Inflammatory macrophage treated with lipopolysaccharide for 1 hour (primary cell): Measurements from ENCODE around the gene MYO7A.

Experiments
- DNase-seq, 2 donors: peaks; one replicate each; pipeline ENCODE4 v3.0.0-alpha.2; 2020 to 2022

Gene MYO7A

DNA sequence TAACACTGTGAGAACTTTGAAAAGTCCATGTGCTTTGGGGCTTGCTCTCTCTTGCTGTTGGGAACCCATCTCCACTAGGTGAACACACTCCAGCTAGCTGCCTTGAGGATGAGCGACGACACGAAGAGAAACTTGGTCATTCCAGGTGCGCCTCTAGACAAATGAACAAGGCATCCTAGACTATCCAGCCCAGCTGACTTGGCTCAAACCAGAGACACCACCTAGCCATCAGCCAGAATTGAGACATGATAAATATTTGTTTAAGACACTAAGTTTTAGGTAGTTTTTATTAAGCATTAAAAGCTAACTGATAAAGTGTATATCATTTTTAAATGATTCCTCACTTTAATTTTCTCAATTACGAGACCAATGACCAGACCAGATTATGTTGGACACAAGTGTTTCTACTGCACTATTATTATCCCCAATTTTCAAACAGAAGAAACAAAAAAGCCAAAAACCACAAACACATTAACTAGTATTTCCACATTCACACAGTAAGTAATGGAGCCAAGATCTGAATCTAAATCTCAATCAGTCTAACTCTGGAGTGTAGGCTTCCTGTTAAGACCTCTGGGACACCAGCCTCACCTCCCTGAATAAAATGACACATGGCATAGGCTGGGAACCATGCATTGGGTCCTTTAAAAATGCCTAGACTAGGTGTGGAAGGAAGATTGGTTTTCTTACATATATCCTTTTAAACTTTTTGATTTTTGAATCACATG, 103.0 kb downstream of the MYO7A start:
- DNase-seq: no peak

DNA sequence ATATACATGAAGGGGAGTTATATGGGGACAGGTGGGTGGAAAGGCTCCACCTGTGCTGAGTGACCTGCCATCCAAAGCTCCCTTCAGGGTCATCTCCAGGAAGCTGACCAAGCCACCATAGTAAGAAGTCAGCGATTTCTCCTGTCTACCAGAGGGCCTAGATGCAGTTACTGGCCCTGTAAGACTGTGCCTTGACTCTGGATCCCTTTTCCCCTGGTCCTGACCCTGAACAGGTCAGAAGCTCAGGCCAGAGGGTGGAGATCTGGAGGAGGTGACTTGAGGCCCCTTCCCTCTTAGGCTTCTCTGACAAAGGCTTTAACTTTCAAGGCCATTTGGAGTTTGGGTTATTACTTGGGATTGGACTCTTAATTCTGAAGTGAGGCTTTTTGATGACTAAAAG, 103.8 kb downstream of the MYO7A start:
- no peak for DNase-seq

- DNase-seq: no peak
These were observed 104.2 kb downstream of the MYO7A start for GRCh38 chr11:77232242-77232641.

DNA sequence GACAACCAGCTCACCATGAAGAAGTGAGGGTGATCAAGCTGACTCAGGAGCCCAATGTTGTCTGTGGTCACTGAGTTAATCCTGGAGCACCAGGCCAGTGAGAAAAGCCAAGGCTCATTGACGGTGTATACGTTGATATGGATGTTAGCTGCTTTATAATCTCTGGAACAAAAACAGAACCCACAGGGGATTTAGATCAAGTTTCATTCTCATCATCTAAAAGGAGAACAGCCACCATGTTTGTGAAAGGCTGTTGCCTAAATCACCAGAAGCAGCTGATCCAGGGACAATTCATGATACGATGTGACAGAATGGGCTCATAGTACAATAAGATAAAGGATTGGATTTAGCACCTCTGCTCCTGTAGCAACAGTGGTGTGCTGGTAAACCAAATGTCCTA, 105.0 kb downstream of the MYO7A start:
- DNase-seq: no peak

- DNase-seq: no peak
These were observed 108.9 kb downstream of the MYO7A start for GRCh38 chr11:77236901-77237300.

GRCh38 chr11:77244277-77245027, 116.4 kb downstream of the MYO7A start:
- DNase-seq: no peak

DNA sequence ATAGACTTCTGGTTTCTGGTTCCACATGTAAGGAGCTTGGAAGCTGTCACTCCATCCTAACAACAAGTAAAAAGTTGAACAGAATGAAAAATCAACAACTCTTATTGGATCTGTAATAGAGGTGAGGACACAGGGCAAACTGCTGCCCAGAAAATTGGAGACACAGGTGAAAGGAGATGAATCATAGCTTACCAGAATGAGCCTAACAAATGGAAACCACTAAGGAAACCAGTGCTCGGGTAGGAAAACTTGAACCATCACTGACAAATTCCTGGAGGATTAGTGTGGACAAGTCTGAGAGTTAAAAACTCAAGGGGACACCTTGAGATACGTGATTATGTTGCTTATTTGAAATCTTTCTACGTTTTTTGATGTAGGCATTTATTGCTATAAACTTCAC, 121.4 kb downstream of the MYO7A start:
- DNase-seq: no peak

DNA sequence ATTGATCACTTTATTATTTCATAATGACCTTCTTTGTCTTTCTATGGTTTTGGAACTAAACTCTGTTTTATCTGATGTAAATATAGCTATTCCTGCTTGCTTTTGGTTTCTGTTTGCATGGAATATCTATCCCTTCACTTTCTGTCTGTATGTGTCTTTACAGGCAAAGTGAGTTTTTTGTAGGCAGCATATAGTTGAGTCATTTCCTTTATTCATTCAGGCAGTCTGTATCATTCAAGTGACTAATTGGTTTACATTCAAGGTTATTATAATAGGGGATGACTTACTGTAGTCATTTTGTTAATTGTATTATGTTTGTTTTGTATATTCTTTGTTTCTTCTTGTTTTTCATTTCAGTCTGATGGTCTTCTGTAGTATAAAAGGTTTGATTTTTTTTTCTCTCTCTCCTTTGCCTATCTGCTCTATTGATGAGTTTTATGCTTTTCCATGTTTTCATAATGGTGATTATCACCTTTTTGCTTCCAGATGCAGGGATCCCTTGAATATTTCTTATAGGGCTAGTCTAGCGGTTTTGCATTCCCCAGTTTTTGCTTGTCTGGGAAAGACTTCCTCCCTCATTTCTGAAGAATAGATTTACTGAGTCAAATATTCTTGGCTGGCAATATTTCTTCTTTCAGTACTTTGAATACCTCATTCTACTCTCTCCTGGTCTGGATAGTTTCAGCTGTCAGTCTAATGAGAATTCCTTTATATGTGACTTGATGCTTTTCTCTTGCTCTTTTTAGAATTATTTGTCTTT, 123.0 kb downstream of the MYO7A start:
- DNase-seq: peak in 1 of 2 donors; percentile 3

GRCh38 chr11:77252555-77253270, 124.7 kb downstream of the MYO7A start:
- no peak for DNase-seq

- DNase-seq: no peak
These were observed 125.6 kb downstream of the MYO7A start for GRCh38 chr11:77253690-77254089.

DNA sequence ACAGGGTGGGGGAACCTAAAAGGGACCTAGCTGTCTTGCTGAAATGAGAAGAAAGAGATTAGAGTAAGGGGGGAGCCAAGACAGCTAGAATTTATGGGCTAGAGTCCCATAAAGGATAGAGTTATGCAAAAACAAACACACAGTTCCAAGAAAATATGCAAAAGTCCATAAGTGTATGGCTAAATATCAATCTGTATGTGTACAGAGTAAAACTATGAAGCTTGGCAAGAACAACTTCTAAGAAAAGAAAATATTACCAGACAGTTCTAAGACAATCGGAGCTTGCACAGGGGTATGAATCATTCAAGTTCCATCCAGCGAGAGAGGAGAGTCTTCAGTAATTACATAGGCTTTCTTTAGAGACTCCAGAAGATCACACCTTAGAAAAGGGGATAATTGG, 131.6 kb downstream of the MYO7A start:
- no peak for DNase-seq

- DNase-seq: no peak
These were observed 134.8 kb downstream of the MYO7A start for GRCh38 chr11:77262803-77263202.
